Cardiac fibroblast (primary cell): Measurements from ENCODE around the gene DGKB.

ENCODE experiments used
- DNase-seq, 2 donors: peaks; one replicate each; pipeline versions ENCODE4 v3.0.0 to v3.0.0-alpha.2; 2010; ENCODE audit warnings: low read depth in 2 of 2
- H3K4me3 ChIP-seq, 2 donors: replicated peaks in 1 of 2; 1 replicate in 1 of 2; 2 replicates in 1 of 2; pipeline ENCODE4 v1.5.1; 2011; ENCODE audit warnings: low read depth in 2 of 2, low read length in 2 of 2, mild to moderate bottlenecking in 2 of 2, moderate library complexity in 1 of 2
- CTCF ChIP-seq: IDR thresholded peaks from one replicate; pipeline ENCODE4 v1.5.1; 2011; ENCODE audit warnings: low read depth, mild to moderate bottlenecking, low read length, inconsistent platforms

Gene DGKB

GRCh38 chr7:14606101-14606500, 296.4 kb downstream of the DGKB start:
- TF ChIP-seq CTCF, result no peak
- H3K4me3 ChIP-seq, result no peak overlapping the region
- peak; percentile 29 to 34 for DNase-seq

GRCh38 chr7:14604606-14605005, 297.9 kb downstream of the DGKB start:
- no peak for TF ChIP-seq CTCF
- peak in 1 of 2 donors; percentile 31 for DNase-seq
- H3K4me3 ChIP-seq, result no peak overlapping the region

- no peak for DNase-seq
- TF ChIP-seq CTCF, result no peak
- no peak overlapping the region for H3K4me3 ChIP-seq
Observed at GRCh38 chr7:14602851-14603250, 299.7 kb downstream of the DGKB start.

- H3K4me3 ChIP-seq, result no peak overlapping the region
- no peak for DNase-seq
- TF ChIP-seq CTCF, result no peak
Observed at GRCh38 chr7:14600766-14601367, 301.7 kb downstream of the DGKB start.

GRCh38 chr7:14598978-14599377, 303.6 kb downstream of the DGKB start:
- no peak for TF ChIP-seq CTCF
- no peak overlapping the region for H3K4me3 ChIP-seq
- peak; percentile 10 to 65 for DNase-seq

- H3K4me3 ChIP-seq, result no peak overlapping the region
- TF ChIP-seq CTCF, result no peak
- DNase-seq, result peak in 1 of 2 donors; percentile 59
Observed at GRCh38 chr7:14596421-14596820, 306.1 kb downstream of the DGKB start.

- no peak for TF ChIP-seq CTCF
- H3K4me3 ChIP-seq, result no peak overlapping the region
- DNase-seq, result peak in 1 of 2 donors; percentile 53
Observed at GRCh38 chr7:14590206-14590605, 312.3 kb downstream of the DGKB start.
